RWPE1 (cell line): ENCODE data around the gene AP4M1.

ENCODE experiments used
- CTCF ChIA-PET: fragments of 350-600 bp; sonication (Branson Sonifier 250); formaldehyde crosslinking; extraction: SDS; loops from one replicate; lab custom pipeline; 2021; lab: Yijun Ruan, JAX
- POLR2A ChIA-PET: fragments of 400-600 bp; formaldehyde crosslinking; extraction: SDS; loops from one replicate; lab custom pipeline; 2020; ENCODE audit warnings: antibody characterized with exemption; ENCODE audit not compliant: low non-redundant PET; lab: Yijun Ruan, JAX
- DNase-seq: peaks from one replicate; pipeline ENCODE4 v3.0.0; 2012; ENCODE audit warnings: low spot score
- H3K27ac ChIP-seq: fragments of 450-650 bp; 2 replicates; pipeline ENCODE4 v1.5.1; 2017
- TF ChIP-seq, protein P1 (sequence below): fragments of 450-650 bp; conservative IDR thresholded peaks from 2 replicates; pipeline ENCODE4 v1.5.1; 2017; ENCODE audit warnings: low read depth, mild to moderate bottlenecking

Gene AP4M1

DNA sequence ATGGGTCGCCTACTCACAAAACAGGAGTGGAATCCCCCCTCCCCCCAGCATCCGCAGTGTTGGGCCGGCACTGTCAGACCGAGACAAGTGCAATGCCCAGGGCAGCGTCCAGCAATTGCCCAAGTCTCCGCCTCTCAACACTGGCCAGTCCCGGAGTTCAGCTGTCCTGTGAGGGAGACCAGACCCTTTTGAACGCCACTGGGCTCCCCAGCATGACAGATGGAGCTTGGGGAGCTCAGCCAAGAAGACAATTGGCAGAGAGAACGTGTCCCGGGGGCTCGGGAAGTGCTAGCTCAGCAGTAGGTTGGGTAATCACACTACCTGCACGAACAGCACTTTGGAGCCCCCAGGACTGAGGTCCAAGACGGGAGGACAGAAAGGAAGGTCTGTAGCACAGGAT, 7.9 kb upstream of the AP4M1 start:
- ChIA-PET POLR2A (no interaction called here), CTCF (interaction anchor here (0.7 kb wide), 1 partner anchor 10 kb away, joined by 3 read pairs; no protein-coding TSS in a partner anchor)
- H3K27ac ChIP-seq = peak overlapping the region; percentile 58
- TF ChIP-seq, protein P1, sequence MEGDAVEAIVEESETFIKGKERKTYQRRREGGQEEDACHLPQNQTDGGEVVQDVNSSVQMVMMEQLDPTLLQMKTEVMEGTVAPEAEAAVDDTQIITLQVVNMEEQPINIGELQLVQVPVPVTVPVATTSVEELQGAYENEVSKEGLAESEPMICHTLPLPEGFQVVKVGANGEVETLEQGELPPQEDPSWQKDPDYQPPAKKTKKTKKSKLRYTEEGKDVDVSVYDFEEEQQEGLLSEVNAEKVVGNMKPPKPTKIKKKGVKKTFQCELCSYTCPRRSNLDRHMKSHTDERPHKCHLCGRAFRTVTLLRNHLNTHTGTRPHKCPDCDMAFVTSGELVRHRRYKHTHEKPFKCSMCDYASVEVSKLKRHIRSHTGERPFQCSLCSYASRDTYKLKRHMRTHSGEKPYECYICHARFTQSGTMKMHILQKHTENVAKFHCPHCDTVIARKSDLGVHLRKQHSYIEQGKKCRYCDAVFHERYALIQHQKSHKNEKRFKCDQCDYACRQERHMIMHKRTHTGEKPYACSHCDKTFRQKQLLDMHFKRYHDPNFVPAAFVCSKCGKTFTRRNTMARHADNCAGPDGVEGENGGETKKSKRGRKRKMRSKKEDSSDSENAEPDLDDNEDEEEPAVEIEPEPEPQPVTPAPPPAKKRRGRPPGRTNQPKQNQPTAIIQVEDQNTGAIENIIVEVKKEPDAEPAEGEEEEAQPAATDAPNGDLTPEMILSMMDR = no peak
- DNase-seq = no peak

DNA sequence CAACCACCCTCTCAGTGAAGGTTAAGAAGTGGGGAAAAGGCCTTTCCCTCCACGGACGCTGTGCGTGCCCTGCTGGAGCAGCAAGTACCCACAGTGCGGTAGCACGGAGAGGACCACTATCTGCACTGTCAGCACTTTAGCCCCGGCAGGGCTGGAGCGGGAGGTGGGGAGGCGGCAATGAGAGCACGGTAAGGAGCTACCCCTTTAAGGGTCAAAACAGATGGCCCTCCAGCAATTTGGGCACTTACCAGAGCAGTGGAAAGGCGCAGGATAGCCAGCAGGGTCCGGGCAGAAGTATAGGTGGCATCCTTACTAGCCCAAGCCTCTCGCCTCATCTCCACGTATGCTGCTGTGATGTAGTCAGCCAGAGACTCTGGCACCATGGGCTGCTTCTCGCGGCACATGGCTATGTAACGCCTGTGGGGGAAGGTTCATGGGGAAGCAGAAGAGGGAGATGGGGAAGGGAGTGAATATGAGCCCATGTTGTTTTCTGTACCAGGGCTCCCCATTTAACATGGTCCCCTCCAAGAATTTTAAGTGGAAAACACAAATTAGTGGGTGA, 7.4 kb upstream of the AP4M1 start:
- ChIA-PET CTCF (interaction anchor here (0.7 kb wide), 1 partner anchor 10 kb away, joined by 3 read pairs; no protein-coding TSS in a partner anchor), POLR2A (no interaction called here)
- DNase-seq = no peak
- peak overlapping the region; percentile 58 for H3K27ac ChIP-seq
- TF ChIP-seq, protein P1 = no peak

DNA sequence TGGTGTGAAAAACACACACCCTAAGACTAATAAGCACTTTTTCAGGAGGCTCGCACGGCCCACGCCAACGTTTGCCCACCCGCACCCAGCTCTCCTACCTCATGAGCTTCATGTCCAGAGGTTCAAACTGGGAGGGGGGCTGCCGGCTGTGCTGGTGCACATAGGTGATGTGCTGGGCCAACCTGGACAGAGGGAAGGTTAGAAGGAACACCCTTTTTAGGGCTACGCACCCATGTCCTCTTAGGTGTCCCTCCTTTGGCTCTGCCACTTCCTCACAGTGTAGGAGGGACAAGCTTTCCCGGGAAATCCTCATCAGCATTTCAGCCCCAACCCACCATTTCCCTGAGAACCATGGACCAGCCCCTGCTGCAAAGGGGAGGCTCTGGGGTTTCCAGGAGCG, 6.2 kb upstream of the AP4M1 start:
- DNase-seq = no peak
- ChIA-PET POLR2A (no interaction called here), CTCF (no interaction called here)
- TF ChIP-seq, protein P1 = no peak
- peak overlapping the region; percentile 48 for H3K27ac ChIP-seq

DNA sequence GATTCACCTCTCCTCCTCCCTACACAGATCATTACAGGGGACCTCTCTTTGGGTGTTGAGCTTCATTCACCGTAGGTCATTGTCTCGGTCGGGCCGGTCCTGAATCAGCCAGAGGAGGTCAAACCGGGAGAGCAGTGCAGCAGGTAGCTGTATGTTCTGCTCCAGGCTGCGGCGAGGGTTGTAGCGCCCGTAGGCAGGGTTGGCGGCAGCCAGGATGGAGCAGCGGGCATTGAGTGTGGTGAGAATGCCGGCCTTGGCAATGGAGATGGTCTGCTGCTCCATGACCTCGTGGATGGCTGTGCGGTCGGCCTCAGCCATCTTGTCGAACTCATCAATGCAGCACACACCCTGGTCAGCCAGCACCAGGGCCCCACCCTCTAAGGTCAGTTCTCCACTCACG, 5.7 kb upstream of the AP4M1 start:
- TF ChIP-seq, protein P1 = no peak
- DNase-seq = no peak
- peak overlapping the region; percentile 48 for H3K27ac ChIP-seq
- ChIA-PET POLR2A (no interaction called here), CTCF (no interaction called here)

DNA sequence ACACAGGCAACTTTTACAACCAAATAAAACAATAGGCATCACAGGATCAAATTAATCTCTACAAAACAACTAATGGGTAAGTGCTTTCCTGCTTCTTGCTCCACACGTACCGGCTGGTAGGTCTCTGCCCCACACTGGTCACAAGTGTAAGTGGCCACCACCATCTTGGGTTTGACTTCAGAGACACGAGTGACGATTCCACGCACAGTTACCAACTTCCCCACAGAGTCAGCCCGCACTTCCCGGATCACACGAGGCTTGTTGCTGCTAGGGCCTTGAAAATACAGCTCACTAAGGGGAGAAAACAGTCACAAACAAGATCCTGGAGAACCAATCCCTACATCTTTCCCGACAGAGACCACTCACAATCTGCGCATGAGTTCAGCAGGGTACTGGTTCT, 2.5 kb upstream of the AP4M1 start:
- CTCF ChIA-PET = interaction anchor here (0.7 kb wide), 1 partner anchor 607 kb away, joined by 3 read pairs; the partner anchor contains the start of gene POP7
- H3K27ac ChIP-seq = peak overlapping the region; percentile 98

DNA sequence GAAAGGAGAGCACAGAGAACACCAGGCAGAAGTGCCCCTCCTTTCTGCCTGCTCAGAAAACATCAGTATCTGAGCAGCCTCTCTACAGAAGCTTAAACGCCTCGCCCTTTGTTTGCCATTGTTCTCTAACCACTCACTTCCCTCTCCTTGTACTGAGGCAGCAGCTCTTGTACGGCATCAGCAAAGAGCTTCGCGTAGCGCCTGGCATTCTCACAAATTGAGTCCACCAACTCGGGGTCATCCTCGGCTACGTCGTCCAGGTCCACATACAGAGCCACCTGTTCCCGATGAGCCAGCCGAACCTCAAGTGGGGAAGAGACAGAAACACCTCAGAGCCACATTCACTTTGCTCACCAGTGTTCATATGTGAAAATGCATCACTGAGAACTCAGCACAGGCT, 2.0 kb upstream of the AP4M1 start:
- H3K27ac ChIP-seq = peak overlapping the region; percentile 98
- POLR2A ChIA-PET = interaction anchor here (0.6 kb wide), 1 partner anchor 26 kb away, joined by 3 read pairs; no protein-coding TSS in a partner anchor
- TF ChIP-seq, protein P1 = no peak
- CTCF ChIA-PET = interaction anchor here (0.7 kb wide), 1 partner anchor 607 kb away, joined by 3 read pairs; the partner anchor contains the start of gene POP7
- DNase-seq = no peak

More for the DNA sequence above, 2.5 kb upstream of the AP4M1 start:
- DNase-seq = no peak
- POLR2A ChIA-PET = interaction anchor here (0.6 kb wide), 1 partner anchor 27 kb away, joined by 3 read pairs; no protein-coding TSS in a partner anchor
- TF ChIP-seq, protein P1 = no peak
